Duodenal mucosa (tissue), 2 donors: ENCODE data around the gene AMOTL1.
"Not testable (repeated sequence)": the region's sequence is repeated elsewhere in the genome, so short reads cannot be mapped to it uniquely, and the experiment has no call there.

Source experiments
- H3K27ac ChIP-seq: one replicate; pipeline ENCODE4 v1.7.0; 2013; ENCODE audit warnings: low read depth, low read length
- H3K27me3 ChIP-seq, 2 donors: one replicate each; pipeline ENCODE4 v1.7.0; 2013; ENCODE audit warnings: low read length in 2 of 2, control low read depth in 1 of 2; ENCODE audit not compliant: insufficient read depth in 2 of 2, control insufficient read depth in 1 of 2
- H3K36me3 ChIP-seq, 2 donors: one replicate each; pipeline ENCODE4 v1.7.0; 2013; ENCODE audit warnings: low read length in 2 of 2, control low read depth in 1 of 2; ENCODE audit not compliant: insufficient read depth in 2 of 2, control insufficient read depth in 1 of 2
- H3K4me1 ChIP-seq, 2 donors: one replicate each; pipeline ENCODE4 v1.7.0; 2013; ENCODE audit warnings: low read length in 2 of 2, control low read depth in 1 of 2; ENCODE audit not compliant: insufficient read depth in 2 of 2, control insufficient read depth in 1 of 2
- H3K4me3 ChIP-seq, 2 donors: one replicate each; pipeline ENCODE4 v1.7.0; 2013; ENCODE audit warnings: low read length in 2 of 2, low read depth in 1 of 2
- H3K9ac ChIP-seq, 2 donors: one replicate each; pipeline ENCODE4 v1.7.0; 2013; ENCODE audit warnings: low read length in 2 of 2, low read depth in 1 of 2
- H3K9me3 ChIP-seq, 2 donors: one replicate each; pipeline ENCODE4 v1.7.0; 2013; ENCODE audit warnings: low read length in 2 of 2, control low read depth in 1 of 2; ENCODE audit not compliant: control insufficient read depth in 1 of 2

AMOTL1 gene

DNA sequence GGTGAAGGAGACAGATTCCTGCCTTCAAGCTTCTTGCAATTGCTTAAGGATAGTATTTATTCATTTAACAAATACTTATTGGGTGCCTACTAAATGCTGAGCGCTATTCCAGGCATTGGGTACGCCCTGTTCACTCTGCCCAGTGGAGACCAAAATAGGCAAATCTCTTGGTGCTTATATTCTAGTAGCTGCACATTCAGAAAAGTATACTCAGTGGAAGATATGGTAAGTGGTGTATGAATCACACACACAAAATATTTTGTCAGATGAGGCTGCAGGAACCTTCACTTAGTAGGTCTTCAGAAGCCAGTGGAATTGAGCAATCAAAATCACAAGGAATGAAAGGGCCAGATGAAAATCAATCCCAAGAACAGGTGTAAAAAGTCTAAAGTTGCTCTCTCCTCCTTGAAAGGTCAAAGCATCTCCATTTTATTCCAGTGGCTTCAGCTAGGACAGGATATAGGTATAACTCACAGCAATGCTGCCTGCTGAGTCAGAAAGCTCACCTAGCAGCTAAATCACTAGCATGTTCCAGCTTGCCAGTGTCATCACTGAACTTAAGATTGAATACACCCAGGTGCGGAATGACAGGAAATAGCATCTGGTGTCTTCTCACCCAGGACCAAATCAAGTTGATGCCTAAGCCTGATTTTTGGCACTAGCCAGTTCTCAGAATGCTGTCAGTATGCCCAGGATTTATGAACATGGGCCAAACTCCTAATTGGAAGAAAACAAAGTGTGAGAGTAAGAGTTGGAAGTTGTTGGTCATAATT is 83.9 kb downstream of the AMOTL1 start:
- H3K4me3 ChIP-seq = no peak overlapping the region
- H3K9ac ChIP-seq = no peak overlapping the region
- H3K36me3 ChIP-seq = peaks cover 0 to 21% of the 10 kb centered on the region in 2 donors
- no peaks in the 10 kb centered on the region for H3K9me3 ChIP-seq
- no peaks in the 10 kb centered on the region for H3K4me1 ChIP-seq
- no peaks in the 10 kb centered on the region for H3K27me3 ChIP-seq
- no peak overlapping the region for H3K27ac ChIP-seq

DNA sequence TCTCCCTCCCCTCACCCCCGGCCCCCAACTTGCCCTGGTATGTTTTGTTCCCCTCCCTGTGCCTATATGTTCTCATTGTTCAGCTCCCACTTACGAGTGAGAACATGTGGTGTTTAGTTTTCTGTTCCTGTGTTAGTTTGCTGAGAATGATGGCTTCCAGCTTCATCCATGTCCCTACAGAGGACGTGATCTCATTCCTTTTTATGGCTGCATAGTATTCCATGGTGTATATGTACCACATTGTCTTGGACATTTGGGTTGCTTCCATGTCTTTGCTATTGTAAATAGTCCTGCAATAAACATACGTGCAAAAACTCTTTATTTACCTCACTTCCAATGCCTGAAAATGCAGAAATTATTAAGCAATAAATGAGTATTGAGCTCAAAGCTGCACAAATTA is 85.1 kb downstream of the AMOTL1 start:
- H3K36me3 ChIP-seq = peaks cover 0 to 26% of the 10 kb centered on the region in 2 donors
- not testable (repeated sequence) for H3K9me3 ChIP-seq, H3K4me3 ChIP-seq, H3K27ac ChIP-seq, H3K9ac ChIP-seq, H3K27me3 ChIP-seq, H3K4me1 ChIP-seq

DNA sequence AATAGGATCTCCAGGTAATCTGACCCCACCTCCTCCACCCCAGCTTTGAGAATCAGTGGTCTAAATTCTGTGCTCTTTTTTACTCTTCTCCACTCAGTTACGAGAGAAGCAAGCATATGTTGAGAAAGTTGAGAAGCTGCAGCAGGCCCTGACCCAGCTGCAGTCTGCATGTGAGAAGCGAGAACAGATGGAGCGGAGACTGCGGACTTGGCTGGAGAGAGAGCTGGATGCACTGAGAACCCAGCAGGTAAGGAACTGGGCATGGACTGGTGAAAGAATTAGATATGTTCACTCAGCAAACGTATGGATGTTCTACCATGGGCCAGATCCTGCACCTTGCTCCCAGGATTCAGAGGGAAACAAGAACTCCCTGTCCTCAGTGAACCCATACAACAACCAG is 85.7 kb downstream of the AMOTL1 start:
- Histone ChIP-seq H3K4me3 (no peak overlapping the region), H3K27ac (no peak overlapping the region), H3K4me1 (no peaks in the 10 kb centered on the region), H3K36me3 (peaks cover 0 to 26% of the 10 kb centered on the region in 2 donors), H3K9ac (no peak overlapping the region), H3K9me3 (no peaks in the 10 kb centered on the region), H3K27me3 (no peaks in the 10 kb centered on the region)

DNA sequence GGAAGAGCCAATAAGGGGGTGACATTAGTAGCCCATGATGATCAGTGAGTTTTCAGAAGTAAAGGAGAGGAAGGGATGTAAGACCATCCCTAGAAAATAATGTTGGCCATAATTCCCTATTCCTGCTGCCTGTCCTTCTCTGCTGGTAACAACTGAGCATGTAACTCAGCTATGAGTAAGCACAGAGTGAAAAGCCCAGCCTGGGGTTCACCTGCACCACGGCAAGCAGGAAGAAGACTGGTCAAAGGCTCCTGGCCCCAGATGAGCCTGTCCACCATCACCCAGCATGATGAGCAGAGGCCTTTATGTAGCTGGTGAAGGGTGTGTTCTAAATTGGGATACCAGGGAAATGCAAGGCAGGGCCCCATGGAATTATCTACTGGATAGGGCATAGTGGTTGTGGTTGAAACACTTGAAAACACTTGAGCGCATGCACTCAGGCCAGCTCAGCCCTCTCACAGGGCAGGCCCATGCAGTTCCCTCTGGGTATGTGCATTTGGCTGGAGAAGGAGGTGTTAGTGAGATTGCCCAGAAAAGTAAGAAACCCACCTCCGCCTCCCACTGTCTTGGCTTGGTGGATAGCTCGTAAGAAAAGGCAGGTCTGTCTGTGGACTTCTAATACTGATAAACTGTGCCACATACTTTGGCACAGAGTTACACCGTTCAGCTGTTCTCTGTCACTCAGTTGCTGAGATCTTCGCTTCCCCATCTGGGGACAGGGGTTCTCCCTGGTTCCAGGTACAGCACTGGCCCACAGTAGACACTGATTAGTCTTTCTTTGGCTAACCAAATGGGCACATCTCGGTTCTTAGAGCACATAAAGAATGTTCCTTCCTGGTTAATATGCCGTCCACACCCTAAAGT is 86.8 kb downstream of the AMOTL1 start:
- no peaks in the 10 kb centered on the region for H3K9me3 ChIP-seq
- H3K27ac ChIP-seq = no peak overlapping the region
- H3K27me3 ChIP-seq = no peaks in the 10 kb centered on the region
- peaks cover 0 to 29% of the 10 kb centered on the region in 2 donors for H3K36me3 ChIP-seq
- no peaks in the 10 kb centered on the region for H3K4me1 ChIP-seq
- H3K4me3 ChIP-seq = no peak overlapping the region
- H3K9ac ChIP-seq = no peak overlapping the region

DNA sequence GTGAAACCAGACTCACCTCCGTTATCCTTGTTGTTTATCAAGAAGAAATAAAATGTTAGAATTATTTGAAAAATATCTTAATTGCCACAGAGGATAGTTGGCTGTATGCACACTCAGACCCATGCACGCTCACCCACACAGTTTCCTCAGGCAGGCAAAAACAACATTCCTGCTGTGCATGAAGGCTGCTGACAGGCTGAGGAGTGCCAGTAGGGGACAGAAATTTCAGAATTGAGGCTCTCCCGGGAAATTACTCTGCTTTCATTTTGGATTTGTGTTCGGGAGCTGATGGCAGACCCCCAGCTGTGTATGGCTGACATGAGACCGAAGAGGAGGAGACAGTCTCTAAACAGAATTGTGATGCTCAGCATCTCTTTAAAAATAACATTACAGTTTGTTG is 87.5 kb downstream of the AMOTL1 start:
- H3K36me3 ChIP-seq = peaks cover 0 to 24% of the 10 kb centered on the region in 2 donors
- H3K4me1 ChIP-seq = no peaks in the 10 kb centered on the region
- H3K27me3 ChIP-seq = no peaks in the 10 kb centered on the region
- H3K4me3 ChIP-seq = no peak overlapping the region
- H3K9me3 ChIP-seq = no peaks in the 10 kb centered on the region
- no peak overlapping the region for H3K9ac ChIP-seq
- H3K27ac ChIP-seq = no peak overlapping the region

DNA sequence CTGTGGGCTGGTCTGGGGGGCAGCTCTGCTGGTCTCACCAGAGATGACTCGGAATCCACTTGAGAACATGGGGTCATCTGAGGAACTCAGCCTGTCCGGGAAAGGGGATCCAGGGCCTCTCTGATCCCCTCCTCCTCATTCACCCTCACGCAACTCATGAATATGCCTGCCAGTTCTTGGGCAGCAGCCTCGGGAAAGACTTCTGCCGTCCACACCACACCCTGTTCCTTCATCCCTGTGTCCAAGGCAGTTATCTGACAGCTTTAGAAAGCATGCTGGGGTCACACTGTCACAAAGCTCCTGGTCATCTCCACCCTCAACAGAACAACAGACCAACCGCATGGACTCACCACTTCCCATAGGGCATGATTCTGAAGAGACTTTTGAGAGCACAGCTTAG is 88.3 kb downstream of the AMOTL1 start:
- Histone ChIP-seq H3K4me3 (no peak overlapping the region), H3K9me3 (no peaks in the 10 kb centered on the region), H3K27ac (no peak overlapping the region), H3K4me1 (no peaks in the 10 kb centered on the region), H3K27me3 (no peaks in the 10 kb centered on the region), H3K9ac (no peak overlapping the region), H3K36me3 (peaks cover 0 to 20% of the 10 kb centered on the region in 2 donors)

DNA sequence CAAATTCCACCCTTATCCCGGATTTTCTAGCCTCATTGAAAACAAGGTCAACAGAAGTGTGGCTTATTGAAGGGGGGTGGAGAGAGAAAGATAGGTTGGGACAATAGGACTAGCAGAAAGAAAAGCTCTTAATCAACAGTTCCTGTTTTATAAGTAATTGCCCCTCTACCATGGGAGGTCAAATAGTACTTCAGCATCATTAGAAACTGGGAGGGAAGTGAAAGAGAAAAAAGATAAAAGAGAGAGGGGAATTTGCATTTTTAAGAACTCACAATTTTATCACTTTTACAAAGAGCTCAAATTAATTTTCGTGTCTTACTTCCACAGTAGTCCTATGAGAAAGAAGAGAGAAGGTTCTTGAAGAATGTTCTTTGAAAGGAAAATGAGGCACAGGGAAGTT is 89.2 kb downstream of the AMOTL1 start:
- H3K9ac ChIP-seq = no peak overlapping the region
- no peaks in the 10 kb centered on the region for H3K4me1 ChIP-seq
- H3K27me3 ChIP-seq = no peaks in the 10 kb centered on the region
- no peak overlapping the region for H3K4me3 ChIP-seq
- H3K27ac ChIP-seq = no peak overlapping the region
- H3K9me3 ChIP-seq = no peaks in the 10 kb centered on the region
- peaks cover 0 to 20% of the 10 kb centered on the region in 2 donors for H3K36me3 ChIP-seq

DNA sequence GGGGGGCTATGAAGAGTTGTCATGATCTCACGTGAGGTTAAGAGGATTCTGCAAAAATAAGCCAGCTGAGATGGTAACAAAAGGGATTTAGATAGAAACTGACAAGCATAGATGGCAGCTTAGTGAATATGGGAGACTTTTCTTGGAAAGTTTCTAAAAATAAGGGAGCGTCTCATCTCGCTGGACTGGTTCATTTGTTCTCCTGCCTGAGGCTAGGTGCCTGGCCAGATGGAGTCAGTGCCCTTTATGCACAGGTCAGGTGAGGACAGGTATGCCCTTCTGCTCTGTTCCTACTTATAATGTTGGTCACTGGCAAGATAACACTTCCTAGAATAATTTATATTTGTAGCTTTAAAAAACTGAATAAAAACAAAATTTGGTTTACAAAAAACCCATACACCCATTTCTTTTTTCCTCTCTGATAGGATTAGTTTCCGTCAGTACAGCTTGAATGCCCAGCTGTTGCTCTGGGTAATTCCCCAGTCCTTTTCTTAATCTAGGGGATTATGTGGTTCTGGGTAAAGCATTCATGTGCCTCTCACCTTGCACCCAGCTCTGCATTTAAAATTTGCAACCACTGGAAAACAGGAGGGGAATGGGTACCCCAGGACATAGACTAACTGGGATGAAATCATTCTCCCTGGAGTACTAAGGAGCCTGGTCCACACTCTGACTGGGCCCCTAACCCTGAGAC is 90.0 kb downstream of the AMOTL1 start:
- Histone ChIP-seq H3K4me1 (no peaks in the 10 kb centered on the region), H3K27ac (no peak overlapping the region), H3K27me3 (no peaks in the 10 kb centered on the region), H3K4me3 (no peak overlapping the region), H3K36me3 (peaks cover 0 to 20% of the 10 kb centered on the region in 2 donors), H3K9ac (no peak overlapping the region), H3K9me3 (no peaks in the 10 kb centered on the region)

DNA sequence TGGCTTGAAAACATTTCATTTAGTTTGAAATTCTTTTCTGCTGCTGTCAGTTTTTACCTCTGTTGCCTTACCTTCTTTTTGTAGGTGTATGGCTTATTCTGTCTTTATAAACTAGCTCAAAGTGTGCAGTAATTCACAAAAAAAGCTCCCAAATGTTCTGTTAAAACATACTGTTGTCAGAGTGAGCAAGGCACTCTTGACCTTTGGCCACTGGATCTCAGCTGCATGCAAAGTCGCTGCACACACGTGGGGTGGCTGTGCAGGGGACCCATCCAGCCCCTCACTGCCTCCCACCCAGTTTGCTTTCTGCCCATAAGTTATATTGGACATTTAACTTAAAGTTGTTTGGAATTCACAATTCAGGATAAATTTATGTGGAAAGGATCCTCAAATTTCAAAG is 92.2 kb downstream of the AMOTL1 start:
- Histone ChIP-seq H3K36me3 (peaks cover 0 to 16% of the 10 kb centered on the region in 2 donors), H3K27me3 (no peaks in the 10 kb centered on the region), H3K9me3 (no peaks in the 10 kb centered on the region), H3K27ac (no peak overlapping the region), H3K9ac (no peak overlapping the region), H3K4me3 (no peak overlapping the region), H3K4me1 (no peaks in the 10 kb centered on the region)

DNA sequence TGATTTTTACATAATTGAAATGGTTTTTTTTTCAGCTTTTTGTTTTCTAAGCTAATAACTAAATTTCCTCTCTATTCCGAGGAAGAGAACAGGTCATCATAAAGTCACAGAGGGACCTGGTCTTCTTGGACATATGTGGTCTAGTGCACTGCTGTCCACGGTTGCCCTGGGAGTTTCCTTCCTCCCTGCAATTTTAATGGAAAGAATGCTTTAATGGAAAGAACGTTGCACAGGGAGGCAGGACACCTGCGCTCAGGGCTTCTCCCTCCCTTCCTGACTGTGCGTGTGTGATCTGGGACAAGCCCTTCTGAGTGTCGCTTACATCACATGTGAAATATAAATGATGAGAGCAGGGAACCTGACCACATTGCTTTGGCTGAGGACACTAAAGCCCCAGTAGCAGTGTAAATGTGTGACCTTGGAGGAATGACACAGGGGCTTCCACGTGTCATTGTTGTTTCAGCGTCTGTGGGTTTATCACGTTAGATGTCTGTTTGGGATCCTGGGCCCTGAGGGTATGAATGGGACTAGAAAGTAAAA is 93.2 kb downstream of the AMOTL1 start:
- Histone ChIP-seq H3K27me3 (no peaks in the 10 kb centered on the region), H3K27ac (no peak overlapping the region), H3K4me3 (no peak overlapping the region), H3K9me3 (no peaks in the 10 kb centered on the region), H3K4me1 (no peaks in the 10 kb centered on the region), H3K9ac (no peak overlapping the region), H3K36me3 (peaks cover 0 to 16% of the 10 kb centered on the region in 2 donors)
